Effector memory CD4-positive, alpha-beta T cell (primary cell): ENCODE measurements around the gene WDR36.

Experiments
- DNase-seq, 3 donors: peaks; one replicate each; pipeline ENCODE4 v3.0.0-alpha.2; 2020
- H3K27ac ChIP-seq: 2 replicates; pipeline ENCODE4 v1.7.0; 2013; ENCODE audit warnings: mild to moderate bottlenecking, low read length, moderate library complexity; ENCODE audit not compliant: insufficient read depth, poor library complexity, severe bottlenecking
- H3K27me3 ChIP-seq: replicated peaks from 2 replicates; pipeline ENCODE4 v1.7.0; 2013; ENCODE audit warnings: mild to moderate bottlenecking, low read length; ENCODE audit not compliant: insufficient read depth, control insufficient read depth, poor library complexity, severe bottlenecking
- H3K36me3 ChIP-seq: 2 replicates; pipeline ENCODE4 v1.7.0; 2013; ENCODE audit warnings: mild to moderate bottlenecking, low read length, moderate library complexity; ENCODE audit not compliant: control insufficient read depth, insufficient read depth
- H3K4me1 ChIP-seq: 2 replicates; pipeline ENCODE4 v1.7.0; 2013; ENCODE audit warnings: low read length, mild to moderate bottlenecking; ENCODE audit not compliant: control insufficient read depth, insufficient read depth, poor library complexity, severe bottlenecking
- H3K4me3 ChIP-seq: 2 replicates; pipeline ENCODE4 v1.7.0; 2013; ENCODE audit warnings: low read length, low read depth, mild to moderate bottlenecking; ENCODE audit not compliant: insufficient read depth, poor library complexity, severe bottlenecking
- H3K9me3 ChIP-seq: 2 replicates; pipeline ENCODE4 v1.7.0; 2013; ENCODE audit warnings: mild to moderate bottlenecking, low read length, moderate library complexity; ENCODE audit not compliant: control insufficient read depth

The WDR36 gene

GRCh38 chr5:111147502-111147901 is 55.4 kb downstream of the WDR36 start:
- H3K27me3 ChIP-seq: no peaks in the 10 kb centered on the region
- no peaks in the 10 kb centered on the region for H3K36me3 ChIP-seq
- no peaks in the 10 kb centered on the region for H3K4me1 ChIP-seq
- DNase-seq: no peak
- H3K9me3 ChIP-seq: no peaks in the 10 kb centered on the region
- H3K4me3 ChIP-seq: no peak overlapping the region
- no peak overlapping the region for H3K27ac ChIP-seq

GRCh38 chr5:111151998-111152397 is 59.9 kb downstream of the WDR36 start:
- no peak overlapping the region for H3K27ac ChIP-seq
- no peak for DNase-seq
- H3K9me3 ChIP-seq: no peaks in the 10 kb centered on the region
- no peaks in the 10 kb centered on the region for H3K4me1 ChIP-seq
- no peak overlapping the region for H3K4me3 ChIP-seq
- no peaks in the 10 kb centered on the region for H3K36me3 ChIP-seq
- no peaks in the 10 kb centered on the region for H3K27me3 ChIP-seq

- H3K4me1 ChIP-seq: no peaks in the 10 kb centered on the region
- DNase-seq: no peak
- H3K4me3 ChIP-seq: no peak overlapping the region
- no peaks in the 10 kb centered on the region for H3K27me3 ChIP-seq
- no peaks in the 10 kb centered on the region for H3K36me3 ChIP-seq
- no peaks in the 10 kb centered on the region for H3K9me3 ChIP-seq
- no peak overlapping the region for H3K27ac ChIP-seq
Observed at GRCh38 chr5:111153483-111153882, 61.3 kb downstream of the WDR36 start.

- no peak overlapping the region for H3K27ac ChIP-seq
- no peak overlapping the region for H3K4me3 ChIP-seq
- H3K4me1 ChIP-seq: no peaks in the 10 kb centered on the region
- H3K27me3 ChIP-seq: no peaks in the 10 kb centered on the region
- DNase-seq: no peak
- H3K9me3 ChIP-seq: no peaks in the 10 kb centered on the region
- H3K36me3 ChIP-seq: no peaks in the 10 kb centered on the region
Observed at GRCh38 chr5:111153945-111154344, 61.8 kb downstream of the WDR36 start.

- Histone ChIP-seq H3K9me3 (no peaks in the 10 kb centered on the region), H3K27me3 (no peaks in the 10 kb centered on the region), H3K36me3 (no peaks in the 10 kb centered on the region), H3K4me1 (no peaks in the 10 kb centered on the region), H3K4me3 (no peak overlapping the region), H3K27ac (no peak overlapping the region)
- peak; percentile 58 to 72 (median 59) for DNase-seq
Observed at GRCh38 chr5:111158105-111158744, 66.1 kb downstream of the WDR36 start.

GRCh38 chr5:111159845-111160244 is 67.7 kb downstream of the WDR36 start:
- H3K27me3 ChIP-seq: no peaks in the 10 kb centered on the region
- no peaks in the 10 kb centered on the region for H3K36me3 ChIP-seq
- no peaks in the 10 kb centered on the region for H3K9me3 ChIP-seq
- no peaks in the 10 kb centered on the region for H3K4me1 ChIP-seq
- H3K27ac ChIP-seq: no peak overlapping the region
- DNase-seq: no peak
- no peak overlapping the region for H3K4me3 ChIP-seq

- Histone ChIP-seq H3K27me3 (no peaks in the 10 kb centered on the region), H3K4me1 (no peaks in the 10 kb centered on the region), H3K36me3 (no peaks in the 10 kb centered on the region), H3K9me3 (no peaks in the 10 kb centered on the region), H3K4me3 (no peak overlapping the region), H3K27ac (no peak overlapping the region)
- no peak for DNase-seq
Observed at GRCh38 chr5:111163000-111163399, 70.9 kb downstream of the WDR36 start.

GRCh38 chr5:111165058-111165457 is 72.9 kb downstream of the WDR36 start:
- H3K4me3 ChIP-seq: no peak overlapping the region
- no peaks in the 10 kb centered on the region for H3K4me1 ChIP-seq
- no peaks in the 10 kb centered on the region for H3K9me3 ChIP-seq
- no peaks in the 10 kb centered on the region for H3K36me3 ChIP-seq
- DNase-seq: no peak
- H3K27ac ChIP-seq: no peak overlapping the region
- no peaks in the 10 kb centered on the region for H3K27me3 ChIP-seq

GRCh38 chr5:111167551-111167950 is 75.4 kb downstream of the WDR36 start:
- H3K36me3 ChIP-seq: no peaks in the 10 kb centered on the region
- DNase-seq: no peak
- H3K9me3 ChIP-seq: no peaks in the 10 kb centered on the region
- H3K4me3 ChIP-seq: no peak overlapping the region
- no peaks in the 10 kb centered on the region for H3K27me3 ChIP-seq
- no peaks in the 10 kb centered on the region for H3K4me1 ChIP-seq
- H3K27ac ChIP-seq: no peak overlapping the region

GRCh38 chr5:111168608-111169007 is 76.5 kb downstream of the WDR36 start:
- Histone ChIP-seq H3K9me3 (no peaks in the 10 kb centered on the region), H3K27me3 (no peaks in the 10 kb centered on the region), H3K4me3 (no peak overlapping the region), H3K36me3 (no peaks in the 10 kb centered on the region), H3K27ac (no peak overlapping the region), H3K4me1 (no peaks in the 10 kb centered on the region)
- DNase-seq: no peak
